NCI-H2227 (cell line): ENCODE measurements around the gene SLC4A7.

Source experiments
- DNase-seq: peaks from one replicate; lab custom pipeline; 2025; ENCODE audit not compliant: unreplicated experiment; lab: John Stamatoyannopoulos, UW

The SLC4A7 gene

DNA sequence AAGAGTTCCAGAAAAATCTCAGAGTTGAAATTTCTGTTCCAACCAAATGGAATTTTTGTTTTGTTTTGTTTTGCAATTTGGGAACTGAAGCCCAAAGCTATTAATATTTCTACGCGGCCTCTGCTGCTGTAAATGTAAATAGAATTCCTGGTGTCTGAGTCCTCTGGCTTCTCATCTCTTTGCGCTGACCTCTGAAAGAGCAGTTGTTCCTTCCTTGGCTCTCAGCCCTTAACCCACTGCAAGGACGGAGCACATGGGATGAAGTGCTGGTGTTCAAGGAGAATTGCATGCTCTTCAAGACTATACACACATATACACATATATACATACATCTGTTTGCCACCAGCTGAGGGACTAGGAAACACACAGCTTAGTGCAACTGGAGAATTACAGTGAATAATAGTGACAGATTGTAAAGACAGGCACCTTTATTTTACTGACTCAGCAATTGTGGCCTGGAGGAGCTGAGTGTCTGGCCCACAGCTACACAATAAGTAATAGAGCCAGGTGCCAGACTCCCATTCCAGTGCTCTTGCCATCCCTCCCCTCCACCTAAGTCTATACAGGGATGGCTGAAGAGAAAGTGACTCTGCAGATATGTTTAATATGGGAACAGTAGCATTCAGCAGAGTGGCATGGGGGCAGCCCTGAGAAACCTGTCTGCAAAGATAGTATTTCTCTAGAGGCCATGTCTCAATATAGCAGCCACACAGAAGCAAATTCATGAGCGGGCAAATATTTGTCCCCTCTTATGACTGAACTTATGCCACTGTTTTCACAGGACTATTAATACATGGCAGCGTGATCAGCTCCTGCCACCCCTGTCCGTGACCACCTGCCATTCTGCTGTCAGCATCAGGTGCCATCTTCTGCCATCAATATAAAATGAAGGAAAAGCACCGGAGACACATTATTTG lies 157.3 kb downstream of the SLC4A7 start:
- DNase-seq = no peak

DNA sequence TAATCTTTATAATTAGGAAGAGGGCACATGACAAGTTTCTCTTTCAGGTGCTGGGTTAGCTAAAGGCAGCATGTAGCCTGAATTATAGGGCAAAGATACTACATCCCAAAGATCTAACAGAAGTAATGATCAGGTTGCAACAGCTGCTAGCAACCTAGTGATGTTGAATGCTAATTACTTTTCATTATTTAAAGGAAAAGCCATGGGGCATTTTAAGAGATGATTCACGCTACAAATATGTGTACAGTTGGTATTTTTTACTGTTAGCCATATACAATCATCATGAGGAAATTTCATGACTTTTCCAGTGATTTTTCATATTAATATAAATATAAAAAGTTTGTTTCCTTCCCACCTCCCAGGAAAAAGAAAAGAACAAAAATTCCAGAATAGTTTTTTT lies 158.0 kb downstream of the SLC4A7 start:
- DNase-seq = no peak

DNA sequence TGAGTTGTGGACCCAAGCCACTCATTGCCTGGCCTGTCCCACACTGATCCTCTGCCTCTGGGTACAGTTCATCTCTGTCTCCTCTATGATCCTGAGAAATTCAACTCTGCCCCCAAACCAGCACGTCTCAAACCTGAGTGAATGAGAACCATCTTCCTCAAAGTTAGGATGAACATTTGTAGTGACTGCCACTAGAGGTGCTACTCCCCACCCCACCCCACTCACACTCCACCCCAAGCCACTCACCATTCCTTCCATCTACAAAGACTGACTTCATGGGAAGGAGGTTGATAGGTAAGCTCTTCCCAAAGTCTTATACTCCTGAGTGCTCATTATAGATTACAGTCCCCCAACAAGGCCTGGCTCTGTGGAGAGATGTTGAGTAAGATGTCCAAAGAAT lies 158.8 kb downstream of the SLC4A7 start:
- no peak for DNase-seq

DNA sequence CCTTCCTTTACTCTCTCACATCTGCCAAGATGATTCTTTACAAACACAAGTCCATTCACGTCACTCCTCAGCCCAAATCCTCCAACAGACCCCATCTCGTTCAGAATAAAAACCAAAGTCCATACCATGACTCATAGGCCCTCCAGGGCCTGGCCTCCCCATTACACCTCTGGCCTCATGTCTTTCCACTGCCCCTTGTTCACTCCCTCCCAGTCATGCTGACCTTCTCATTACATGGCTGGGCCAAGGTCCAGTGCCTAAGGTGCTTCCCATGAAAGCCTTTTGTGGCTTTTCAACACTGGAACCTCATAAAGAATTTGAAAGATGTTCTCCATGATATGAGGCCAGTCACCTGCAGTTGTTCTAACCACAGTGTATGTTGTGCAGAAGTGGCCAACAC lies 159.5 kb downstream of the SLC4A7 start:
- no peak for DNase-seq

DNA sequence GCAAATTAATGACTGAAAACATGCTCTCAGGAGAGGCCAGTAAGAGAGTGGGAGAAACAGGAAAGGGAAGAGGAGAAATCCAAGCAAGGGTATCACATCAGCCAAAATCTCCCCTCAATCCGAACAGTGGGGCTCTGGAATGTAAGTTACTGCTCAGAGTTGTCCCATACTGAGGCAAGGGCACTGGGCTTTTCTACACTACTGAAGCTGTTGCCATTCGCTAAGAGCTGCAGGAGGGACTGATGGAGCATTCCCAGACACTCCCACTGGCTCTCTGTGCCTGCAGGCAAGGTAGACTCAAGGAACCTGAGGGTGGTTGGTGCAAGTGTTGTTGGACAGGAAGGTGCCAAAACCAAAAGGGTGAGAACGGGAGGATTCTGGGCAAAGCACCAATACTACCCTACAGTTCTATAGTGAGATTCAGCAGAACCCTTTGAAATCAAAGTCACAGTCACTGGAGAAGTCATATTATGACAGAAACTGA lies 161.1 kb downstream of the SLC4A7 start:
- no peak for DNase-seq
